Caco-2 (cell line): ENCODE data around the gene DOCK2. TPM values are rescaled to one million over a fixed set of nuclear protein-coding genes. Genes with fewer than 3 reads are reported as not detected.

Experiments
- BruUV-seq: library from RNA; stranded (reverse); fragments of 400-500 nt; replicated peaks from 2 replicates; lab custom pipeline; 2021; lab: Mats Ljungman, UMichigan
- CTCF ChIA-PET: fragments of 300-600 bp; sonication (Branson Sonifier 250); formaldehyde crosslinking; loops from one replicate; lab custom pipeline; 2022; ENCODE audit warnings: antibody characterized with exemption; lab: Charles Lee
- POLR2A ChIA-PET: fragments of 300-600 bp; sonication (Branson Sonifier 250); formaldehyde crosslinking; loops from one replicate; lab custom pipeline; 2022; ENCODE audit warnings: antibody characterized with exemption; lab: Charles Lee
- DNase-seq, 2 experiments: peaks; one replicate each; pipeline versions ENCODE4 v3.0.0 to v3.0.0-alpha.2; 2020 to 2022
- H3K27me3 ChIP-seq: replicated peaks from 2 replicates; pipeline ENCODE4 v1.6.0; 2011; ENCODE audit warnings: low read length; ENCODE audit not compliant: control insufficient read depth, insufficient read depth
- H3K36me3 ChIP-seq: 2 replicates; pipeline ENCODE4 v1.5.1; 2011; ENCODE audit warnings: low read length; ENCODE audit not compliant: control insufficient read depth, insufficient read depth
- H3K4me1 ChIP-seq: fragments of 250-450 bp; sonication (Bioruptor Pico); 2 replicates; pipeline ENCODE4 v1.5.1; 2020; ENCODE audit warnings: mild to moderate bottlenecking
- H3K4me3 ChIP-seq: 2 replicates; pipeline ENCODE4 v1.5.1; 2011; ENCODE audit warnings: low read depth, mild to moderate bottlenecking, control low read depth, low read length
- H3K9me3 ChIP-seq: fragments of 250-450 bp; sonication (Bioruptor Pico); 2 replicates; pipeline ENCODE4 v1.5.1; 2020; ENCODE audit warnings: mild to moderate bottlenecking, moderate library complexity
- H3K27ac Mint-ChIP-seq: one replicate; pipeline ENCODE4 v1.8.0; 2022; ENCODE audit warnings: mixed read lengths; ENCODE audit not compliant: unreplicated experiment
- H3K27me3 Mint-ChIP-seq: one replicate; pipeline ENCODE4 v1.8.0; 2022; ENCODE audit warnings: mixed read lengths; ENCODE audit not compliant: insufficient read depth, unreplicated experiment
- H3K36me3 Mint-ChIP-seq: one replicate; pipeline ENCODE4 v1.8.0; 2022; ENCODE audit warnings: mild to moderate bottlenecking, mixed read lengths; ENCODE audit not compliant: insufficient read depth, unreplicated experiment
- H3K4me1 Mint-ChIP-seq: one replicate; pipeline ENCODE4 v1.8.0; 2022; ENCODE audit warnings: low read depth, mixed read lengths; ENCODE audit not compliant: unreplicated experiment
- H3K4me3 Mint-ChIP-seq: one replicate; pipeline ENCODE4 v1.8.0; 2022; ENCODE audit warnings: mild to moderate bottlenecking, moderate library complexity, mixed read lengths; ENCODE audit not compliant: unreplicated experiment
- H3K9me3 Mint-ChIP-seq: one replicate; pipeline ENCODE4 v1.8.0; 2022; ENCODE audit warnings: mixed read lengths; ENCODE audit not compliant: unreplicated experiment
- intact Hi-C: fragments of 100-400 bp; cut with micrococcal nuclease; formaldehyde crosslinking; loops from one replicate; pipeline ENCODE4 v1.10.0; 2022; ENCODE audit not compliant: unreplicated experiment
- total RNA-seq: library from RNA; stranded (reverse); gene quantifications from 2 replicates; pipeline ENCODE4 v1.2.3, GENCODE V29; 2022
- TF ChIP-seq, protein P1 (sequence below), 2 experiments: fragments of 200-600 bp in 1 of 2; IDR thresholded peaks; 1 replicate in 1 of 2; 2 replicates in 1 of 2; pipeline versions ENCODE4 v1.5.1 to v1.8.0; 2011 to 2022; ENCODE audit warnings: antibody characterized with exemption in 1 of 2, control low read depth in 1 of 2, inconsistent platforms in 1 of 2, low read depth in 1 of 2, low read length in 1 of 2, mild to moderate bottlenecking in 1 of 2, moderate library complexity in 1 of 2; ENCODE audit not compliant: insufficient read depth in 1 of 2, severe bottlenecking in 1 of 2, unreplicated experiment in 1 of 2

The DOCK2 gene
- total RNA-seq, 1 experiment from 2014 or later = 0.09 TPM

DNA sequence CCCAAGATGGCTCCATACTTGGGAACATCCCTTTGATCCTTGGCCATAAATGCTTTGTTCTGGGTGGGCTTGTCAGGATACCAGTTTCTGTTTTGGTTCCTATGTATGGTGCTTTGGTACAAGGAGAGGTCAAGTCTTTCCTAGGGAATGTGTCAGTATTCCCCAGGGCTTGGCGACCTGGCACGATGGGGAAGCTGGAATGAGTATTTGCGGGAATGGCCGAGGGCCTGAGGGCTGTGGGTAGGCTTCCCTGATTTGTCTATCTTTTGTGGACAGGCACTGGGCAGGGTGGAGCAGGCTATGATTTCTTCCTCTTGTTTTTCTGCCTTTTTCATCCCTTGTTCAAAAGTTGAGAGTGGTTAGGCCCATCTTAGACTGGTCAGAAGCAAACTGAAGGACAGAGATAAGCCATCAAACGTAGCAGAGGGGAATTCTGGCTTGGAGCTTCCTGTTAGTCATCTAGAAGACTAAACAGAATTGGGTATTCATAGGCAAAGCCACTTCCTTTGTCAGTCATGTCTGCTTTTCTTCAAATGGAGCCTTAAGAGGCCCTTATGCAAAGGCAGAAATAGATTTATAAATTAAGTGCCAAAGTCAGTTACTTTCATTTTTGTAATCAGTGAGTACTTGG lies 13.7 kb downstream of the DOCK2 start:
- TF ChIP-seq, protein P1, sequence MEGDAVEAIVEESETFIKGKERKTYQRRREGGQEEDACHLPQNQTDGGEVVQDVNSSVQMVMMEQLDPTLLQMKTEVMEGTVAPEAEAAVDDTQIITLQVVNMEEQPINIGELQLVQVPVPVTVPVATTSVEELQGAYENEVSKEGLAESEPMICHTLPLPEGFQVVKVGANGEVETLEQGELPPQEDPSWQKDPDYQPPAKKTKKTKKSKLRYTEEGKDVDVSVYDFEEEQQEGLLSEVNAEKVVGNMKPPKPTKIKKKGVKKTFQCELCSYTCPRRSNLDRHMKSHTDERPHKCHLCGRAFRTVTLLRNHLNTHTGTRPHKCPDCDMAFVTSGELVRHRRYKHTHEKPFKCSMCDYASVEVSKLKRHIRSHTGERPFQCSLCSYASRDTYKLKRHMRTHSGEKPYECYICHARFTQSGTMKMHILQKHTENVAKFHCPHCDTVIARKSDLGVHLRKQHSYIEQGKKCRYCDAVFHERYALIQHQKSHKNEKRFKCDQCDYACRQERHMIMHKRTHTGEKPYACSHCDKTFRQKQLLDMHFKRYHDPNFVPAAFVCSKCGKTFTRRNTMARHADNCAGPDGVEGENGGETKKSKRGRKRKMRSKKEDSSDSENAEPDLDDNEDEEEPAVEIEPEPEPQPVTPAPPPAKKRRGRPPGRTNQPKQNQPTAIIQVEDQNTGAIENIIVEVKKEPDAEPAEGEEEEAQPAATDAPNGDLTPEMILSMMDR (IDR thresholded peaks at IDR 0.05; ENCODE audit: insufficient read depth in 1 of 2, low read depth in 1 of 2, low read length in 1 of 2, severe bottlenecking in 1 of 2, unreplicated experiment in 1 of 2) = no peak
- POLR2A ChIA-PET = no interaction called here
- no peaks in the 10 kb centered on the region for H3K36me3 ChIP-seq

DNA sequence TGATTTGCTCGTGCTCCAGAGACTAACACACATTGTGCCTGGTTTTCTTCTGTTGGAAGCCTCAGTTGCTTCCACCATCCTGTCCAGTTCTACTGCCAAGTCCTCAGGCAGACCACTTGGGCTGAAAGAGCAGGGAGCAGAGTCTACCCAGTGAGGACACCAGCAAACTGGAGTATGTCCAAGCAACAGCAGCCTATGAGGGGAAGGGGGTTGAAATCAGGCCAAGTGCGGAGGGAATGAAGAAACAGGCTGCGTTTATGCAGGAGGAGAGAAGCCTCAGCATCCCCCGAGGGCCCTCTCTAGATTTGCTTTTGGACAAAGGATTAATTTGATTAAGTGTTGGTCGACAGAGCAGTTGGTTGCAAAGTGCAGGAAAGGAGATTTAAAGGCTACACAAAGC lies 14.5 kb downstream of the DOCK2 start:
- Mint-ChIP-seq H3K4me1 (no peaks in the 10 kb centered on the region), H3K27me3 (peaks cover 21% of the 10 kb centered on the region), H3K4me3 (no peak overlapping the region), H3K27ac (no peak overlapping the region), H3K36me3 (no peaks in the 10 kb centered on the region), H3K9me3 (no peaks in the 10 kb centered on the region)
- no peaks in the 10 kb centered on the region for H3K27me3 ChIP-seq
- CTCF ChIA-PET = no interaction called here
- no TSS peak for BruUV-seq
- DNase-seq = no peak
- H3K9me3 ChIP-seq = no peaks in the 10 kb centered on the region
- no peak overlapping the region for H3K4me3 ChIP-seq
- intact Hi-C loops = no loop called here
- TF ChIP-seq, protein P1 (IDR thresholded peaks at IDR 0.05; ENCODE audit: insufficient read depth in 1 of 2, low read depth in 1 of 2, low read length in 1 of 2, severe bottlenecking in 1 of 2, unreplicated experiment in 1 of 2) = no peak
- H3K4me1 ChIP-seq = no peaks in the 10 kb centered on the region
- POLR2A ChIA-PET = interaction anchor here (0.5 kb wide), 1 partner anchor 532 kb away, joined by 3 read pairs; no protein-coding TSS in a partner anchor
- H3K36me3 ChIP-seq = no peaks in the 10 kb centered on the region

More for the DNA sequence above, 13.7 kb downstream of the DOCK2 start:
- H3K27me3 ChIP-seq = no peaks in the 10 kb centered on the region; the same call in 1 of the 2 replicates
- Mint-ChIP-seq H3K27ac (no peak overlapping the region), H3K4me3 (no peak overlapping the region), H3K36me3 (no peaks in the 10 kb centered on the region), H3K4me1 (no peaks in the 10 kb centered on the region), H3K27me3 (peaks cover 25% of the 10 kb centered on the region), H3K9me3 (no peaks in the 10 kb centered on the region)
- no peaks in the 10 kb centered on the region for H3K9me3 ChIP-seq
- CTCF ChIA-PET = no interaction called here
- BruUV-seq = no TSS peak
- H3K4me1 ChIP-seq = no peaks in the 10 kb centered on the region
- no peak for DNase-seq
- intact Hi-C loops = no loop called here
- no peak overlapping the region for H3K4me3 ChIP-seq

DNA sequence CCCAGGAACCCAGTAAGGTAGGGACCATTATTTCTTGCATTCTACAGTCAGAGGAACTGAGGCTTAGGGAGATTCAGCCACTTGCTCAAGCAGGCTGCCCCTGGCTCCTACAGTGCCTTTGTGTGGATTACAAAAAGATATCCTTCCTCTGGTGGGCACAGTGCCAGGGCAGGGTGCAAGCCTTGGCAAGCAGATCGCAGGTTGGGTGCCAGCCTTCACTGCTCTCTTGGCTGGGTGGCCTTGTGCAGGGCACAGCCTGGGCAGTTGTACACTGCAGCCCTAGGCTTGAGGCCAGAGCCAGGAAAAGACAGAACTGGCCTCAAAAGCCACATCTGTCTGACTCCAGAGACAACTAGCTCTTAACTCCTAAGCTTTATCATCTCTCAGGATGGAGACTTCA lies 15.0 kb downstream of the DOCK2 start:
- H3K27me3 ChIP-seq = no peaks in the 10 kb centered on the region
- intact Hi-C loops = no loop called here
- ChIA-PET CTCF (no interaction called here), POLR2A (no interaction called here)
- no peak for DNase-seq
- no peak overlapping the region for H3K27ac Mint-ChIP-seq
- no peak overlapping the region for H3K4me3 Mint-ChIP-seq
- no peaks in the 10 kb centered on the region for H3K36me3 Mint-ChIP-seq
- H3K27me3 Mint-ChIP-seq = peaks cover 20% of the 10 kb centered on the region
- no peaks in the 10 kb centered on the region for H3K9me3 Mint-ChIP-seq
- no peaks in the 10 kb centered on the region for H3K9me3 ChIP-seq
- no peaks in the 10 kb centered on the region for H3K4me1 ChIP-seq
- no peaks in the 10 kb centered on the region for H3K36me3 ChIP-seq
- no peak overlapping the region for H3K4me3 ChIP-seq
- H3K4me1 Mint-ChIP-seq = no peaks in the 10 kb centered on the region
- BruUV-seq = no TSS peak
- TF ChIP-seq, protein P1 (IDR thresholded peaks at IDR 0.05; ENCODE audit: insufficient read depth in 1 of 2, low read depth in 1 of 2, low read length in 1 of 2, severe bottlenecking in 1 of 2, unreplicated experiment in 1 of 2) = no peak
